Testis (tissue), 3 donors: ENCODE data around the gene LYST. TPM values are rescaled to one million over a fixed set of nuclear protein-coding genes. Genes with fewer than 3 reads are reported as not detected.

Source experiments
- DNase-seq: peaks from one replicate; pipeline ENCODE4 v3.0.0-alpha.2; 2019
- H3K27ac ChIP-seq, 2 donors: fragments of 200-600 bp; sonication (generic); one replicate each; pipeline ENCODE4 v1.5.1; 2019
- H3K27me3 ChIP-seq: fragments of 200-600 bp; sonication (generic); one replicate; pipeline ENCODE4 v1.5.1; 2019
- H3K36me3 ChIP-seq: fragments of 200-600 bp; sonication (generic); one replicate; pipeline ENCODE4 v1.5.1; 2017; ENCODE audit warnings: low read depth; ENCODE audit errors: missing control alignments
- H3K4me1 ChIP-seq: fragments of 200-600 bp; sonication (generic); one replicate; pipeline ENCODE4 v1.5.1; 2019
- H3K4me3 ChIP-seq, 2 donors: fragments of 200-600 bp; sonication (generic); one replicate each; pipeline ENCODE4 v1.5.1; 2017 to 2019
- H3K9me3 ChIP-seq: fragments of 200-600 bp; sonication (generic); one replicate; pipeline ENCODE4 v1.5.1; 2017
- POLR2A ChIP-seq: fragments of 450-650 bp; IDR thresholded peaks from one replicate; pipeline ENCODE4 v1.6.1; 2017; ENCODE audit warnings: antibody characterized with exemption, mild to moderate bottlenecking, moderate library complexity
- WGBS, 2 donors: methylation state at CpG; one replicate each; pipeline ENCODE4 v1.1.5; 2018; 5-methylcytosine and 5-hydroxymethylcytosine counted together
- intact Hi-C: fragments of 100-400 bp; cut with DNase I; formaldehyde crosslinking; loops from one replicate; pipeline ENCODE4 v1.15.1; 2023; ENCODE audit warnings: low total_unique reads
- polyA plus RNA-seq: library from polyadenylated mRNA; stranded (reverse); fragments of 350-450 nt; fragmentation: Illumina TruSeq; extraction: RNeasy Lipid Tissue Mini Kit (QIAGEN cat#74804); gene quantifications from one replicate; pipeline ENCODE4 v1.2.3, GENCODE V29; 2014; ENCODE audit warnings: low read depth, low replicate concordance; ENCODE audit not compliant: insufficient read depth
- total RNA-seq, 2 donors: library from RNA; depleted of rRNA; stranded (reverse); fragments of >200 nt; gene quantifications; one replicate each; pipeline ENCODE4 v1.2.3, GENCODE V29; 2016
- TF ChIP-seq, protein P1 (sequence below), 3 experiments: fragments of 450-650 bp in 2 of 3; fragments of 200-600 bp in 1 of 3; sonication (generic) in 1 of 3; IDR thresholded peaks; one replicate each; pipeline ENCODE4 v1.5.1; 2016 to 2019; ENCODE audit warnings: antibody characterized with exemption in 3 of 3, mild to moderate bottlenecking in 2 of 3, moderate library complexity in 1 of 3

LYST gene
- total and polyA plus RNA-seq, 3 donors from 2014 or later, result 22.9 to 69.1 (median 60.9) TPM

DNA sequence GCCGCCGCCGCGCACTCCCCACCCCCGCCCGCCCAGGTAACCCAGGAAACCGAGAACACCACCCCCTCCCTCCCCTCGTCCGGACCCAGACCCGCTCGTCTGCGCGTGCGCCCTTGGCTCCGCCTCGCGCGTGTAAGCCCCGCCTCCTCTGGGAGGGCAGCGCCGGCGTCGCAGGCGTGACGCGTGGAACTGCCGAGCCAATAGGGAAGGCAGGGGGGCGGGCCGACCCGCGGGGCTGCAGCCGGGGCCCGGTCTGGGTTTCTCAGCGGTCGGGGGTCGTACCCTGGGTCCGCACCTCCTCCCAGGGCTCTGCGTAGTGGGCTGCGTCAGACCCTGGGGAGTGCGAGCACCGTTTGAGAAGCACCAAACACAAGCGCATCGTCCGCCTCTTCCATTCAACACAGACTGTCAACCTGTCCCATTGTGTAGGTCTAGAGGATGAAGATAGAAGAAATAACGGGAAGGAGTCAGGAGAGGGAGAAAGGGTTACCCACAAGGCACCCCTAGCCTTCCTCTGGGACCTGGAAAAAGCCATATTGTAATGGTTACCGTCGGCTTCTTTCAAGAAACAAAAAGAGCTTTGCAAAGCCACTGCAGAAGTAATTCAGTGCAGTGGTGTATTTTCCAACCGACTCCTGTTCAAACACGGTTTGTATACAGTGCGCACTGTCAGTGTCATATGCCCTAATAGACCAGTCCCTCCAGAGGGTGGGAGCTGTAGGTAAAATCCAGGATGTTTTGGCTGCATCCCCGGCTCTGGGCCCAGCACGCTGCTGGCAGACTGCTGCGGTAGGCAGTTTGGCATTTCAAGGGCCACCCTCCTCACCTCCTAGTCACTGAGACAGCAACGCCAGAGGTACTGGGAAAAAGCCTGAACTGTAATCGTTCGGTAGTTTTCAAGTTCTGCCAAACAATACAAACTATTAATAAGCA is 473 bp upstream of the LYST start:
- TF ChIP-seq, protein P1, sequence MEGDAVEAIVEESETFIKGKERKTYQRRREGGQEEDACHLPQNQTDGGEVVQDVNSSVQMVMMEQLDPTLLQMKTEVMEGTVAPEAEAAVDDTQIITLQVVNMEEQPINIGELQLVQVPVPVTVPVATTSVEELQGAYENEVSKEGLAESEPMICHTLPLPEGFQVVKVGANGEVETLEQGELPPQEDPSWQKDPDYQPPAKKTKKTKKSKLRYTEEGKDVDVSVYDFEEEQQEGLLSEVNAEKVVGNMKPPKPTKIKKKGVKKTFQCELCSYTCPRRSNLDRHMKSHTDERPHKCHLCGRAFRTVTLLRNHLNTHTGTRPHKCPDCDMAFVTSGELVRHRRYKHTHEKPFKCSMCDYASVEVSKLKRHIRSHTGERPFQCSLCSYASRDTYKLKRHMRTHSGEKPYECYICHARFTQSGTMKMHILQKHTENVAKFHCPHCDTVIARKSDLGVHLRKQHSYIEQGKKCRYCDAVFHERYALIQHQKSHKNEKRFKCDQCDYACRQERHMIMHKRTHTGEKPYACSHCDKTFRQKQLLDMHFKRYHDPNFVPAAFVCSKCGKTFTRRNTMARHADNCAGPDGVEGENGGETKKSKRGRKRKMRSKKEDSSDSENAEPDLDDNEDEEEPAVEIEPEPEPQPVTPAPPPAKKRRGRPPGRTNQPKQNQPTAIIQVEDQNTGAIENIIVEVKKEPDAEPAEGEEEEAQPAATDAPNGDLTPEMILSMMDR (IDR thresholded peaks at IDR 0.05), result no peak
- peak; percentile 89 for TF ChIP-seq POLR2A
- Histone ChIP-seq H3K36me3 (no peaks in the 10 kb centered on the region), H3K27ac (peak overlapping the region; percentile 95 to 96), H3K9me3 (no peaks in the 10 kb centered on the region), H3K27me3 (no peaks in the 10 kb centered on the region), H3K4me3 (peak overlapping the region; percentile 94 to 97), H3K4me1 (peaks cover 12% of the 10 kb centered on the region)
- DNase-seq, result peak; percentile 97
- intact Hi-C loops, result no loop called here
- 1% methylated on average over 17 to 23 of the region's 56 CpGs for WGBS, 2 donors

DNA sequence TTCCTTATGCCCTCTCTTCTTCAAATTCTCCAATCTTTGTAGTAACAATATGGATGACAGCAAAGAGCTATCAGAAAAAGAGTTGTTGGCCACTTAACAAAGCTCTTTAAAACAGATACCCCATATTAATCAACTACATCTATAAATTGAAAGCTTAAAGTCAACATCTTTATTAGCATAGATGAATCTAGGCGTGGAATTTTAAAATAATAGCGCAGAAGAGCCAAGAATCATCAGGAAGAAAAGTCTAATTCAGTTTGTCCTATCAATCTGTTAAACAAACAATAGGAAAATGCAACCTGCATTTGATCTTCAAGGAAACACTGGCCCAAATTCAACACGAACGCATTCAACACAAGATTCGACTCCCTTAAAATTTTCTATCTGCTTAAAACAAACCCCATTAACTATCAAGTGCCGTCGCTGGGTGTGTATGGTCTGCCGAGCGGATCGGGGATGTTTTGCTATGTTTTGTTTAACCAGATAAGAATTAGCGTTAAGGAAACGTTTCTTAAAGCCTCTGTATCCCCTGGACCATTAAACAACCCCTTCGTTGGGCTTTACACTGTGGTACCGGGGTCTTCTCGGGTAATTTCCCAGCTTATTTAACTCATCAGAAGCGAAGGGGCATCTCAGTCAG is 1.0 kb downstream of the LYST start:
- peak overlapping the region; percentile 94 to 97 for H3K4me3 ChIP-seq
- no peaks in the 10 kb centered on the region for H3K27me3 ChIP-seq
- peaks cover 12% of the 10 kb centered on the region for H3K4me1 ChIP-seq
- TF ChIP-seq, protein P1 (IDR thresholded peaks at IDR 0.05), result no peak
- TF ChIP-seq POLR2A, result no peak
- no peaks in the 10 kb centered on the region for H3K9me3 ChIP-seq
- peak overlapping the region; percentile 95 to 96 for H3K27ac ChIP-seq
- intact Hi-C loops, result no loop called here
- WGBS, 2 donors, result 3 to 5% methylated on average over 15 to 16 of the region's 16 CpGs
- peak; percentile 46 for DNase-seq
- no peaks in the 10 kb centered on the region for H3K36me3 ChIP-seq

DNA sequence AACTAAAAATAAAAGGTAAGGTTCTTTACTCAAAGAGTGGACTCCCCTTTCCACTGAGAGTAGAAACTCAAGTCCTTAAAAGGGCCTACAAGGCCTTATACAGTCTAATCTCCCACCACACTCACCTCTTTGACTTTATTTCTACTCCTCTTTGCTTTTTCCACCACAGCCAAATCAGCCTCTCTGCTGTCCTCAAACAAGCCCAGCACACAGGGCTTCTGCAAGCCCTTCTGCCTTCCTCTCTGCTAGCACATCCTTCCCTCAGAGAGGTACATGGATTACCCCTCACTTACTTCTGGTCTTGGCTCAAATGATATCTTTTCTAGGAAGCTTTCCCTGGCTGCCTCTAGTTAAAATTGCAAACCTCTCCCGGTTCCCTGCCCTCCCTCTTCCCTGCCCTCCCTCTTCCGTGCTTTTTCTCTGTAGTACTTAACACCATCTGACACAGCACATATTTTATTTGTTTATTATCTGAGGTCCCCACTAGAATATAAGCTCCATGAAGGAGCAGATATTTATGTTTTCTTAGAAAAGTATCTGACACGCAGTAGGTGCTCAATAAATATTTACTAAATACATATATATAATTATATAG is 1.7 kb downstream of the LYST start:
- 22 to 32% methylated on average over 2 of the region's 3 CpGs for WGBS, 2 donors
- peak overlapping the region; percentile 95 to 96 for H3K27ac ChIP-seq
- H3K4me3 ChIP-seq, result peak overlapping the region in 1 of 2 donors; percentile 97
- no peaks in the 10 kb centered on the region for H3K9me3 ChIP-seq
- TF ChIP-seq, protein P1 (IDR thresholded peaks at IDR 0.05), result no peak
- TF ChIP-seq POLR2A, result no peak
- intact Hi-C loops, result no loop called here
- H3K27me3 ChIP-seq, result no peaks in the 10 kb centered on the region
- no peaks in the 10 kb centered on the region for H3K36me3 ChIP-seq
- H3K4me1 ChIP-seq, result peaks cover 12% of the 10 kb centered on the region
- no peak for DNase-seq

DNA sequence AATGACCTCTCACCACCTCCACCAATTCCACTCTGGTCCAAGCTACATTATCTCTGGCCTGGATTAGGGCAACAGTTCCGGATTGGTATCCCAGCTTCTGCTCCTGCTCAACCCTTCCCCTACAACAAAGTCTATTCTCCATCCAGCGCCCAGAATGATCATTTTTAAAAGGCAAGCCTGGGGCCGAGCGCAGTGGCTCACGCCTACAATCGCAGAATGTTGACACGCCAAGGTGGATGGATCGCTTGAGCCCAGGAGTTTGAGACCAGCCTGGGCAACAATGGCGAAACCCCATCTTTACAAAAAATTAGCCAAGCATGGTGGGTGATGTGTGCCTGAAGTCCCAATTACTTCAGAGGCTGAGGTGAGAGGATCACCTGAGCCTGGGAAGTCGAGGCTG is 2.2 kb downstream of the LYST start:
- TF ChIP-seq POLR2A, result no peak
- TF ChIP-seq, protein P1 (IDR thresholded peaks at IDR 0.05), result no peak
- Histone ChIP-seq H3K4me3 (no peak overlapping the region), H3K36me3 (no peaks in the 10 kb centered on the region), H3K9me3 (no peaks in the 10 kb centered on the region), H3K27me3 (no peaks in the 10 kb centered on the region), H3K27ac (no peak overlapping the region), H3K4me1 (peaks cover 12% of the 10 kb centered on the region)
- 82 to 93% methylated on average over 10 of the region's 10 CpGs for WGBS, 2 donors
- no peak for DNase-seq
- intact Hi-C loops, result no loop called here
